ENCODE results near the gene FSD2.
A peak's percentile ranks its signal among the peaks of the same experiment; 100 is the strongest.
"Not testable (repeated sequence)": the region's sequence is repeated elsewhere in the genome, so short reads cannot be mapped to it uniquely, and the experiment has no call there.

FSD2 gene

GRCh38 chr15:82767163-82767829, 38.6 kb downstream of the FSD2 start:
- no peak overlapping the region for H3K27ac ChIP-seq (ENCODE audit: low read depth, low read length)
- H3K9ac ChIP-seq (ENCODE audit: low read depth in 1 of 2, low read length in 2 of 2), result no peak overlapping the region
- no peak overlapping the region for H3K4me3 ChIP-seq (ENCODE audit: low read depth in 1 of 2, low read length in 2 of 2)
- H3K36me3 ChIP-seq (ENCODE audit: control insufficient read depth in 1 of 2, insufficient read depth in 2 of 2, low read length in 2 of 2), result peaks cover 0 to 10% of the 10 kb centered on the region in 2 donors
- H3K9me3 ChIP-seq (ENCODE audit: control insufficient read depth in 1 of 2, low read length in 2 of 2), result no peaks in the 10 kb centered on the region
- no peaks in the 10 kb centered on the region for H3K4me1 ChIP-seq (ENCODE audit: control insufficient read depth in 1 of 2, insufficient read depth in 2 of 2, low read length in 2 of 2)
- H3K27me3 ChIP-seq (ENCODE audit: control insufficient read depth in 1 of 2, insufficient read depth in 2 of 2, low read length in 2 of 2), result no peaks in the 10 kb centered on the region

GRCh38 chr15:82766201-82766600, 39.7 kb downstream of the FSD2 start:
- not testable (repeated sequence) for H3K9me3 ChIP-seq (ENCODE audit: control insufficient read depth in 1 of 2, low read length in 2 of 2); H3K27me3 ChIP-seq (ENCODE audit: control insufficient read depth in 1 of 2, insufficient read depth in 2 of 2, low read length in 2 of 2); H3K4me1 ChIP-seq (ENCODE audit: control insufficient read depth in 1 of 2, insufficient read depth in 2 of 2, low read length in 2 of 2); H3K4me3 ChIP-seq (ENCODE audit: low read depth in 1 of 2, low read length in 2 of 2); H3K27ac ChIP-seq (ENCODE audit: low read depth, low read length); H3K9ac ChIP-seq (ENCODE audit: low read depth in 1 of 2, low read length in 2 of 2)
- peaks cover 0 to 14% of the 10 kb centered on the region in 2 donors for H3K36me3 ChIP-seq (ENCODE audit: control insufficient read depth in 1 of 2, insufficient read depth in 2 of 2, low read length in 2 of 2)

GRCh38 chr15:82764740-82765139, 41.1 kb downstream of the FSD2 start:
- no peaks in the 10 kb centered on the region for H3K9me3 ChIP-seq (ENCODE audit: control insufficient read depth in 1 of 2, low read length in 2 of 2)
- no peak overlapping the region for H3K27ac ChIP-seq (ENCODE audit: low read depth, low read length)
- no peak overlapping the region for H3K4me3 ChIP-seq (ENCODE audit: low read depth in 1 of 2, low read length in 2 of 2)
- peaks cover 0 to 18% of the 10 kb centered on the region in 2 donors for H3K36me3 ChIP-seq (ENCODE audit: control insufficient read depth in 1 of 2, insufficient read depth in 2 of 2, low read length in 2 of 2)
- no peaks in the 10 kb centered on the region for H3K4me1 ChIP-seq (ENCODE audit: control insufficient read depth in 1 of 2, insufficient read depth in 2 of 2, low read length in 2 of 2)
- no peak overlapping the region for H3K9ac ChIP-seq (ENCODE audit: low read depth in 1 of 2, low read length in 2 of 2)
- no peaks in the 10 kb centered on the region for H3K27me3 ChIP-seq (ENCODE audit: control insufficient read depth in 1 of 2, insufficient read depth in 2 of 2, low read length in 2 of 2)

- no peak overlapping the region for H3K9ac ChIP-seq (ENCODE audit: low read depth in 1 of 2, low read length in 2 of 2)
- H3K27ac ChIP-seq (ENCODE audit: low read depth, low read length), result no peak overlapping the region
- no peaks in the 10 kb centered on the region for H3K9me3 ChIP-seq (ENCODE audit: control insufficient read depth in 1 of 2, low read length in 2 of 2)
- peaks cover 2 to 19% of the 10 kb centered on the region in 2 donors for H3K36me3 ChIP-seq (ENCODE audit: control insufficient read depth in 1 of 2, insufficient read depth in 2 of 2, low read length in 2 of 2)
- no peaks in the 10 kb centered on the region for H3K27me3 ChIP-seq (ENCODE audit: control insufficient read depth in 1 of 2, insufficient read depth in 2 of 2, low read length in 2 of 2)
- no peaks in the 10 kb centered on the region for H3K4me1 ChIP-seq (ENCODE audit: control insufficient read depth in 1 of 2, insufficient read depth in 2 of 2, low read length in 2 of 2)
- H3K4me3 ChIP-seq (ENCODE audit: low read depth in 1 of 2, low read length in 2 of 2), result no peak overlapping the region
Observed at GRCh38 chr15:82764117-82764490, 41.8 kb downstream of the FSD2 start.

- H3K9ac ChIP-seq (ENCODE audit: low read depth in 1 of 2, low read length in 2 of 2), result no peak overlapping the region
- peaks cover 6 to 25% of the 10 kb centered on the region in 2 donors for H3K36me3 ChIP-seq (ENCODE audit: control insufficient read depth in 1 of 2, insufficient read depth in 2 of 2, low read length in 2 of 2)
- H3K9me3 ChIP-seq (ENCODE audit: control insufficient read depth in 1 of 2, low read length in 2 of 2), result no peaks in the 10 kb centered on the region
- H3K4me3 ChIP-seq (ENCODE audit: low read depth in 1 of 2, low read length in 2 of 2), result no peak overlapping the region
- no peaks in the 10 kb centered on the region for H3K27me3 ChIP-seq (ENCODE audit: control insufficient read depth in 1 of 2, insufficient read depth in 2 of 2, low read length in 2 of 2)
- no peaks in the 10 kb centered on the region for H3K4me1 ChIP-seq (ENCODE audit: control insufficient read depth in 1 of 2, insufficient read depth in 2 of 2, low read length in 2 of 2)
- H3K27ac ChIP-seq (ENCODE audit: low read depth, low read length), result no peak overlapping the region
Observed at GRCh38 chr15:82763361-82764116, 42.3 kb downstream of the FSD2 start.

- Histone ChIP-seq H3K9ac (ENCODE audit: low read depth in 1 of 2, low read length in 2 of 2) (peak overlapping the region; percentile 84 to 91), H3K27ac (ENCODE audit: low read depth, low read length) (no peak overlapping the region), H3K27me3 (ENCODE audit: control insufficient read depth in 1 of 2, insufficient read depth in 2 of 2, low read length in 2 of 2) (no peaks in the 10 kb centered on the region), H3K4me1 (ENCODE audit: control insufficient read depth in 1 of 2, insufficient read depth in 2 of 2, low read length in 2 of 2) (peaks cover 17 to 20% of the 10 kb centered on the region in 2 donors), H3K4me3 (ENCODE audit: low read depth in 1 of 2, low read length in 2 of 2) (peak overlapping the region; percentile 98 to 100), H3K36me3 (ENCODE audit: control insufficient read depth in 1 of 2, insufficient read depth in 2 of 2, low read length in 2 of 2) (peaks cover 24% of the 10 kb centered on the region in 2 donors), H3K9me3 (ENCODE audit: control insufficient read depth in 1 of 2, low read length in 2 of 2) (no peaks in the 10 kb centered on the region)
Observed at GRCh38 chr15:82751308-82751707, 54.6 kb downstream of the FSD2 start.

GRCh38 chr15:82750831-82751180, 55.1 kb downstream of the FSD2 start:
- no peaks in the 10 kb centered on the region for H3K9me3 ChIP-seq (ENCODE audit: control insufficient read depth in 1 of 2, low read length in 2 of 2)
- peak overlapping the region; percentile 84 to 91 for H3K9ac ChIP-seq (ENCODE audit: low read depth in 1 of 2, low read length in 2 of 2)
- peaks cover 19% of the 10 kb centered on the region in 2 donors for H3K36me3 ChIP-seq (ENCODE audit: control insufficient read depth in 1 of 2, insufficient read depth in 2 of 2, low read length in 2 of 2)
- H3K27me3 ChIP-seq (ENCODE audit: control insufficient read depth in 1 of 2, insufficient read depth in 2 of 2, low read length in 2 of 2), result no peaks in the 10 kb centered on the region
- peak overlapping the region; percentile 98 to 100 for H3K4me3 ChIP-seq (ENCODE audit: low read depth in 1 of 2, low read length in 2 of 2)
- peaks cover 17 to 20% of the 10 kb centered on the region in 2 donors for H3K4me1 ChIP-seq (ENCODE audit: control insufficient read depth in 1 of 2, insufficient read depth in 2 of 2, low read length in 2 of 2)
- H3K27ac ChIP-seq (ENCODE audit: low read depth, low read length), result no peak overlapping the region

GRCh38 chr15:82749951-82750830, 55.7 kb downstream of the FSD2 start:
- Histone ChIP-seq H3K36me3 (ENCODE audit: control insufficient read depth in 1 of 2, insufficient read depth in 2 of 2, low read length in 2 of 2) (peaks cover 13 to 14% of the 10 kb centered on the region in 2 donors), H3K27ac (ENCODE audit: low read depth, low read length) (peak overlapping the region; percentile 74), H3K4me1 (ENCODE audit: control insufficient read depth in 1 of 2, insufficient read depth in 2 of 2, low read length in 2 of 2) (peaks cover 17 to 20% of the 10 kb centered on the region in 2 donors), H3K9ac (ENCODE audit: low read depth in 1 of 2, low read length in 2 of 2) (peak overlapping the region; percentile 84 to 91), H3K27me3 (ENCODE audit: control insufficient read depth in 1 of 2, insufficient read depth in 2 of 2, low read length in 2 of 2) (no peaks in the 10 kb centered on the region), H3K4me3 (ENCODE audit: low read depth in 1 of 2, low read length in 2 of 2) (peak overlapping the region; percentile 98 to 100), H3K9me3 (ENCODE audit: control insufficient read depth in 1 of 2, low read length in 2 of 2) (no peaks in the 10 kb centered on the region)

GRCh38 chr15:82748315-82748714, 57.6 kb downstream of the FSD2 start:
- H3K27ac ChIP-seq (ENCODE audit: low read depth, low read length), result no peak overlapping the region
- H3K4me1 ChIP-seq (ENCODE audit: control insufficient read depth in 1 of 2, insufficient read depth in 2 of 2, low read length in 2 of 2), result peaks cover 17 to 20% of the 10 kb centered on the region in 2 donors
- H3K9me3 ChIP-seq (ENCODE audit: control insufficient read depth in 1 of 2, low read length in 2 of 2), result no peaks in the 10 kb centered on the region
- no peak overlapping the region for H3K9ac ChIP-seq (ENCODE audit: low read depth in 1 of 2, low read length in 2 of 2)
- H3K4me3 ChIP-seq (ENCODE audit: low read depth in 1 of 2, low read length in 2 of 2), result no peak overlapping the region
- peaks cover 4% of the 10 kb centered on the region in 2 donors for H3K36me3 ChIP-seq (ENCODE audit: control insufficient read depth in 1 of 2, insufficient read depth in 2 of 2, low read length in 2 of 2)
- H3K27me3 ChIP-seq (ENCODE audit: control insufficient read depth in 1 of 2, insufficient read depth in 2 of 2, low read length in 2 of 2), result no peaks in the 10 kb centered on the region

GRCh38 chr15:82743810-82744209, 62.1 kb downstream of the FSD2 start:
- no peaks in the 10 kb centered on the region for H3K9me3 ChIP-seq (ENCODE audit: control insufficient read depth in 1 of 2, low read length in 2 of 2)
- no peaks in the 10 kb centered on the region for H3K36me3 ChIP-seq (ENCODE audit: control insufficient read depth in 1 of 2, insufficient read depth in 2 of 2, low read length in 2 of 2)
- no peaks in the 10 kb centered on the region for H3K4me1 ChIP-seq (ENCODE audit: control insufficient read depth in 1 of 2, insufficient read depth in 2 of 2, low read length in 2 of 2)
- no peaks in the 10 kb centered on the region for H3K27me3 ChIP-seq (ENCODE audit: control insufficient read depth in 1 of 2, insufficient read depth in 2 of 2, low read length in 2 of 2)
- no peak overlapping the region for H3K9ac ChIP-seq (ENCODE audit: low read depth in 1 of 2, low read length in 2 of 2)
- H3K27ac ChIP-seq (ENCODE audit: low read depth, low read length), result no peak overlapping the region
- H3K4me3 ChIP-seq (ENCODE audit: low read depth in 1 of 2, low read length in 2 of 2), result no peak overlapping the region

Data from duodenal mucosa (tissue), 2 donors.